ENCODE results near the gene CDK8.

Gene CDK8
- 14.9 to 24.7 (median 20.5) reads per million in 3 donors for total RNA-seq

DNA sequence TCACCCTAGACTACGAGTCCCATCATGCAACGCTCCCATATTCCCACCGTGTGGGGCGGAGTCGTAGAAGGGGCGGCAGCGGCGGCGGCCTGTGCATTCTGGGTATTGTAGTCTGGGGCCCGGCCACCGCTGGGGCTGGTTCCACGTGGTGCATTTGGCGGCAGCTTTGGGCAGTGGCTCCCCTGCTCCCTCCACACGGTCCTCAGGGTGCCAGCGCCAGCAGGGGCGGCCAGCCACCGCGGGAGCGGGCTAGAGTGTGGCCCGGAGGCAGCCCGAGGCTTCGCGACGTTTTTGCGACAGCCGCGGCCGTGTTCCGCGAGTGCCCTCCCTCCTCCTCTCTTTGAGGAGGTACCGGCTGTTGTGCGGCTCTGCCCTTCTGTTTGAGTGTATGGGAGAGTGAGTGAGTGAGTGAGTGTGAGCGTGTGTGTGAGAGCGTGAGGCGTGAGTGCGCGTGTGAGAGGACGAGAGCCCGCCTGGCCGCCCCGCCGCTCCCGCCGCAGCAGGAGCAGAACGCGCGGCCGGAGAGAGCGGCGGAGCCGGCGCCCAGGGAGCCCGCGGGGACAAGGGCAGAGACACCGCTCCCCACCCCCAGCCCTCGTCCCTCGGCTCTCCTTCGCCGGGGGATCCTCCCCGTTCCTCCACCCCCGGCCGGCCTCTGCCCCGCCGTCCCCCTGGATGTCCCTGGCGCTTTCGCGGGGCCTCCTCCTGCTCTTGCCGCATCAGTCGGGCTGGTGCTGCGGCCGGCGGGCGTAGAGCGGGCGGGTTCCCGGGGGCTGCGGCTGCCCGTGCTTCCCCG is at the start of gene CDK8:
Gene CDK8, plus strand, starts transcription at position 343 of the 796 bp plus-strand sequence. CDS start 513 bp downstream, outside the sequence.
- Histone ChIP-seq H3K4me3 (ENCODE audit: insufficient read depth, low read depth, low read length, poor library complexity, severe bottlenecking) (peak within 1 kb of the TSS; percentile 100), H3K9me3 (ENCODE audit: control insufficient read depth, low read length) (no peaks in the 10 kb centered on the region), H3K27ac (ENCODE audit: insufficient read depth, low read length, poor library complexity, severe bottlenecking) (peak within 1 kb of the TSS; percentile 83), H3K36me3 (ENCODE audit: control insufficient read depth, insufficient read depth, low read length) (no peaks in the 10 kb centered on the region), H3K27me3 (replicated peaks; ENCODE audit: control insufficient read depth, insufficient read depth, low read length, poor library complexity, severe bottlenecking) (no peaks in the 10 kb centered on the region), H3K4me1 (ENCODE audit: control insufficient read depth, insufficient read depth, low read length, poor library complexity, severe bottlenecking) (peaks cover 6% of the 10 kb centered on the region)
- DNase-seq: peak; percentile 71 to 86 (median 81)

DNA sequence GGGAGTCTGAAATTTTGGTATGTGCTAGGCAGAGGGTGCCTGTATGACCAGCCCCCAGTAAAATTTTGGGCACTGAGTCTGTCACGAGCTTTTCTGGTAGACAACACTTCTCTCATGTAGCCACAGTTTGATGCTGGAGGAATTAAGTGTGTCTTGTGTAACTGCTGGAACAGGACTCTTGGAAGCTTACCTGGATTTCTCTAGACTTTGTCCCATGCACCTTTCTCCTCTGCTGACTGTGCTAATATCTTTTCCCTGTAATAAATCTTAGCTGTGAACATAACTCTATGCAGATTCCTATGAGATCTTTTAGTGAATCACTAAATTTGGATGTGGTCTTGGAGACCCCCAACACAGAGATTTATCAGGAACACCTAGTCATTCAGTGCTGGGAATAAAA is 45.6 kb upstream of the CDK8 start:
- H3K9me3 ChIP-seq (ENCODE audit: control insufficient read depth, low read length): no peaks in the 10 kb centered on the region
- DNase-seq: no peak
- H3K27ac ChIP-seq (ENCODE audit: insufficient read depth, low read length, poor library complexity, severe bottlenecking): no peak overlapping the region
- H3K4me1 ChIP-seq (ENCODE audit: control insufficient read depth, insufficient read depth, low read length, poor library complexity, severe bottlenecking): no peaks in the 10 kb centered on the region
- H3K4me3 ChIP-seq (ENCODE audit: insufficient read depth, low read depth, low read length, poor library complexity, severe bottlenecking): no peak overlapping the region
- H3K27me3 ChIP-seq (replicated peaks; ENCODE audit: control insufficient read depth, insufficient read depth, low read length, poor library complexity, severe bottlenecking): no peaks in the 10 kb centered on the region
- H3K36me3 ChIP-seq (ENCODE audit: control insufficient read depth, insufficient read depth, low read length): peaks cover 35% of the 10 kb centered on the region

DNA sequence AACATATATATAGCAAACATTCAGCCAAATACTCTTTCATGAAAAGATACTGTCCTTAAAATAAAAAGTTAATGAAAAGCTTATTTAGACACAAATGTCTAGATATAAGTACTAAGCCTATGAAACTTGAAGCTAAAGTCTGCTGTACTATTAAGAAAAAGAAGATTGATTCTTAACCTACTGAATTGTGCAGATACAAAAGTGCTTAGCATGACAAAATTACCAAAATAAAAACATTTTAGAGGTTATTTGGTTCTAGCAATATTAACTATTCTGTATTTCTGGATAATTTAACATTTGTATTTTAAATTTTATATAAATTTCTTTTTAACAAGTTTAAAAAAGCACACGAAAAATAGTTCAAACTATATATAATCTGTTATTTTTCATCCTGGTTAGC is 40.6 kb upstream of the CDK8 start:
- Histone ChIP-seq H3K4me1 (ENCODE audit: control insufficient read depth, insufficient read depth, low read length, poor library complexity, severe bottlenecking) (no peaks in the 10 kb centered on the region), H3K27ac (ENCODE audit: insufficient read depth, low read length, poor library complexity, severe bottlenecking) (no peak overlapping the region), H3K9me3 (ENCODE audit: control insufficient read depth, low read length) (no peaks in the 10 kb centered on the region), H3K27me3 (replicated peaks; ENCODE audit: control insufficient read depth, insufficient read depth, low read length, poor library complexity, severe bottlenecking) (no peaks in the 10 kb centered on the region), H3K4me3 (ENCODE audit: insufficient read depth, low read depth, low read length, poor library complexity, severe bottlenecking) (no peak overlapping the region), H3K36me3 (ENCODE audit: control insufficient read depth, insufficient read depth, low read length) (peaks cover 67% of the 10 kb centered on the region)
- DNase-seq: no peak

DNA sequence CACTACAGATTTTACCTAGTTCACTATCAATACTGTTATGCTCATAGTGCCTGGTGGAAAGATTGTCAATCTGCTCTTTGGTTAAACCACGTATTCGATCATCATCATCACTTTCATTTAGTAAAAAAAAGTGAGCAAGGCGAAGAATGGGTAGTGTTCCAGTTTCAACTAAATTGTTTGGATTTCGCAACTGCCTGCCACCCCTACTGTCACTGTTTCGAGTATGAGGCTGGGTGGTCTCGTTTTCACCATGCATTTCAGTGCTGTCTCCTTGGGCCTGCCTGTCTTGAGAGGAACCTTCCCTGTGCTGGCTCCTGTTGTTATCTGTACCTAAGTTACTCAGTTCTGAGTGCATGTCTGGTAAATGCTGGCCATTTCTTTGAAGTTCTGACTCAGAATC is 39.9 kb upstream of the CDK8 start:
- H3K36me3 ChIP-seq (ENCODE audit: control insufficient read depth, insufficient read depth, low read length): peaks cover 62% of the 10 kb centered on the region
- H3K27ac ChIP-seq (ENCODE audit: insufficient read depth, low read length, poor library complexity, severe bottlenecking): no peak overlapping the region
- no peaks in the 10 kb centered on the region for H3K4me1 ChIP-seq (ENCODE audit: control insufficient read depth, insufficient read depth, low read length, poor library complexity, severe bottlenecking)
- DNase-seq: no peak
- no peaks in the 10 kb centered on the region for H3K9me3 ChIP-seq (ENCODE audit: control insufficient read depth, low read length)
- no peaks in the 10 kb centered on the region for H3K27me3 ChIP-seq (replicated peaks; ENCODE audit: control insufficient read depth, insufficient read depth, low read length, poor library complexity, severe bottlenecking)
- no peak overlapping the region for H3K4me3 ChIP-seq (ENCODE audit: insufficient read depth, low read depth, low read length, poor library complexity, severe bottlenecking)

DNA sequence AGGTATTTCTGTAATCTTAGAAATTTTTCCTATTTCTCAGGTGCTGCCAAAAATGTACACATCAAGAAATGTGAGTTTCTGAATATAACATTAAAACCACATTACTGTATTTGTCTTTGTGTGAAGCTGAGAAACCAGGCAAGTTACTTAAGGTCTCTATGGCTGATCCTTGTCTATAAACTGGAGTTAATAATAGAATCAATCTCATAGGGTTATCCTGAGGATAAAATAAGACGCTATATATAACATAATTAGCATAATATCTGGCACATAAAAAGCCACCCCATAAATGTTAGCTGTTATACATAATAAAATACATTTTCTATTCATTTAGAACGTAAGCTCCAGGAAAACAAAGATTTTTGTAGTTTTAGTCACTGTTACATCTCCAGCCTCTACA is 37.9 kb upstream of the CDK8 start:
- peaks cover 10% of the 10 kb centered on the region for H3K4me1 ChIP-seq (ENCODE audit: control insufficient read depth, insufficient read depth, low read length, poor library complexity, severe bottlenecking)
- no peak overlapping the region for H3K27ac ChIP-seq (ENCODE audit: insufficient read depth, low read length, poor library complexity, severe bottlenecking)
- no peak for DNase-seq
- H3K4me3 ChIP-seq (ENCODE audit: insufficient read depth, low read depth, low read length, poor library complexity, severe bottlenecking): no peak overlapping the region
- no peaks in the 10 kb centered on the region for H3K27me3 ChIP-seq (replicated peaks; ENCODE audit: control insufficient read depth, insufficient read depth, low read length, poor library complexity, severe bottlenecking)
- peaks cover 71% of the 10 kb centered on the region for H3K36me3 ChIP-seq (ENCODE audit: control insufficient read depth, insufficient read depth, low read length)
- H3K9me3 ChIP-seq (ENCODE audit: control insufficient read depth, low read length): no peaks in the 10 kb centered on the region

DNA sequence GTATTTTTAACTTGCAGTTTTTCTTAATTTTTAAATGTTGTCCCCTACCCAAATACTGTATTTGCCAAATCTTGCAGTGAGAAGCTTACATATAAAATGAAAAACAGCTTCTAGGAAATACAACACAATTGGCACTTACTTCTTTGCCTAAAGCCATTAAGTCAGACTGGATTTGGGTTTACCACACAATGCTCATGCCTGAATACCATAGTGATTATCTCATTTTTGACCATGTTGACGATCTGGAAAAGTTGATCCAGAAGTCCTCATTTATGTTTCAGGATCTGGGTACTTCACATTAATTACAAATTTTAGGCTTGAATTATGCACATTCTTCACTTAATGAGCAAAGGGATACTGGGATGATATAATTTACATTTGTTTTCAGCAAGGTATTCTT is 34.2 kb upstream of the CDK8 start:
- Histone ChIP-seq H3K4me1 (ENCODE audit: control insufficient read depth, insufficient read depth, low read length, poor library complexity, severe bottlenecking) (peaks cover 18% of the 10 kb centered on the region), H3K4me3 (ENCODE audit: insufficient read depth, low read depth, low read length, poor library complexity, severe bottlenecking) (no peak overlapping the region), H3K27ac (ENCODE audit: insufficient read depth, low read length, poor library complexity, severe bottlenecking) (no peak overlapping the region), H3K27me3 (replicated peaks; ENCODE audit: control insufficient read depth, insufficient read depth, low read length, poor library complexity, severe bottlenecking) (no peaks in the 10 kb centered on the region), H3K36me3 (ENCODE audit: control insufficient read depth, insufficient read depth, low read length) (peaks cover 45% of the 10 kb centered on the region), H3K9me3 (ENCODE audit: control insufficient read depth, low read length) (no peaks in the 10 kb centered on the region)
- no peak for DNase-seq

DNA sequence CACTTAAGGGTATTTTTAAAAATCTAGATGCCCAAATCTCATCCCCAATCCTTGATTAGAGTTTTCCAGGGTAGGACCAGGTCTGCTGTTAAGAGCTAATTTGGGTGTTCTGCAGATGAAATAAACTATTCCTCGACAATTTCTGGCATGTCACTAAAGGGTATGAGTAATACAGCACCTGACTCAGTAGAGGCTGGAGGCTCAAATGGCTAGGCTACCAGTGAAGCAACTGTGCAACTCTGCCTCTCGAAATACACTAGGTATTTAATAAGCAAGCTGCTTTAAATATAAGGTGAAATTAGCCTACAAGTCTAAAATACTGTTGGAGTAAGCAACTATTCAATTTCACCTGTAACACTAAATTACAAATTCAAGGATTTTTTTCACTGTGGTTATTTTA is 33.4 kb upstream of the CDK8 start:
- Histone ChIP-seq H3K4me3 (ENCODE audit: insufficient read depth, low read depth, low read length, poor library complexity, severe bottlenecking) (peak overlapping the region; percentile 28), H3K27ac (ENCODE audit: insufficient read depth, low read length, poor library complexity, severe bottlenecking) (peak overlapping the region; percentile 10)

DNA sequence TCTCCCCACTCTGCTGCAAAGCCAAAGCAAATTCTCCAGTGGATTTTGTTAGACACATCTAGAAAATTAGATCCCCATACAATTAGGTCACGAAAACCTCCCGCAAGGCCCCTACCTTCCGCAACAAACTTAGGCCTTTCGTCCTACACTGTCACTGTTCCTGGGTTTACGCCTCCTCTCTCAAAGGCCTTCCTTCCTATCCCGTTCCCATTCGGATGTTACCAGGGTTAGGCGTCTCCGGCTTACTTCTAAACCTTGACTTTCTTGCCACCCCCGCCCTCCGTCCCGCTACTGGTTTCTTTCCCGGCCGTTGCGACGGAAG is 32.6 kb upstream of the CDK8 start:
- peaks cover 18% of the 10 kb centered on the region for H3K4me1 ChIP-seq (ENCODE audit: control insufficient read depth, insufficient read depth, low read length, poor library complexity, severe bottlenecking)
- no peaks in the 10 kb centered on the region for H3K27me3 ChIP-seq (replicated peaks; ENCODE audit: control insufficient read depth, insufficient read depth, low read length, poor library complexity, severe bottlenecking)
- peaks cover 34% of the 10 kb centered on the region for H3K36me3 ChIP-seq (ENCODE audit: control insufficient read depth, insufficient read depth, low read length)
- no peak for DNase-seq
- peak overlapping the region; percentile 98 for H3K4me3 ChIP-seq (ENCODE audit: insufficient read depth, low read depth, low read length, poor library complexity, severe bottlenecking)
- no peaks in the 10 kb centered on the region for H3K9me3 ChIP-seq (ENCODE audit: control insufficient read depth, low read length)
- peak overlapping the region; percentile 97 for H3K27ac ChIP-seq (ENCODE audit: insufficient read depth, low read length, poor library complexity, severe bottlenecking)

More for the DNA sequence above, 33.4 kb upstream of the CDK8 start:
- H3K4me1 ChIP-seq (ENCODE audit: control insufficient read depth, insufficient read depth, low read length, poor library complexity, severe bottlenecking): peaks cover 18% of the 10 kb centered on the region
- DNase-seq: no peak
- no peaks in the 10 kb centered on the region for H3K27me3 ChIP-seq (replicated peaks; ENCODE audit: control insufficient read depth, insufficient read depth, low read length, poor library complexity, severe bottlenecking)
- no peaks in the 10 kb centered on the region for H3K9me3 ChIP-seq (ENCODE audit: control insufficient read depth, low read length)
- peaks cover 37% of the 10 kb centered on the region for H3K36me3 ChIP-seq (ENCODE audit: control insufficient read depth, insufficient read depth, low read length)

DNA sequence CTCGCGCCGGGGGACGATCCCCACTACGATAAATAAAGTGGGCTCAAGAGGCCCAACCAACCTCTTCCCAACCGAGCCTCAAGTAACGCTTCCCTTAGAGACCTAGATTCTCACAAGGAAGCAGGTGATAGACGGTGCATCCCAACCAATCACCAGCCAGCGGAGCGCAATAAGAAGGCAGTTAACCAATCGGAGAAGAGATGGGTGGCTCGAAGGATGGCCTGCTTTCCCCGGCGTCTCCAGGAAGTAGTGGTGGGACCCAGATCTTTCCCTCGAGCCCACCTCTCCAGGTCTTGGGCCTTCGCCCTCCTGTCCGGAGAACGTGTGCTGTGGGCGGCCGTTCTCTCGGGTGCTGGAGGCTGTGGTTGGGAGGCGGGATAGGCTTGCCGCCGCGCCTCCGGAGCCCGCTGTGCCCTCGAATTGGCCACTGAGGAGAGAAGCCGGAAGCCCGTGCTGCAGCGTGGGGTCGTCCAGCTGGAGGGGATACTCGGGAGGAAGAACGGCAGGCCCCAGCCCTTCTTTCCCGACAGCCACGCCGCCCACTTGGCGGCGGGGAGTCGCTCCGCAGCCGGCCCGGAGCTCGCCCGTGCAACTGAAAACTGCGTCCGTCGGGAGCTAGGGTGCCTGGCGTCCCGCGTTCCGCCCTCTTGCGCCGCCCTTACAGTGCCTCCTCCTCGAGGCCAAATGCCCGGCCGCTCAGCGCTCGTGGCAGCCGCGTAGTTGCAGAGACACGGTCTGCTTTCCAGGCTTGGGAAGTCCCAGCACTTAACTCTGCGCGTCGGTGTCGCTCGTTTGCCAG is 32.0 kb upstream of the CDK8 start, which contains the start of gene RNF6:
Gene RNF6, minus strand, starts transcription at position 594 of the 799 bp plus-strand sequence. CDS start 2,665 bp downstream, outside the sequence.
- Histone ChIP-seq H3K4me1 (ENCODE audit: control insufficient read depth, insufficient read depth, low read length, poor library complexity, severe bottlenecking) (peaks cover 18% of the 10 kb centered on the region), H3K36me3 (ENCODE audit: control insufficient read depth, insufficient read depth, low read length) (peaks cover 28% of the 10 kb centered on the region), H3K27me3 (replicated peaks; ENCODE audit: control insufficient read depth, insufficient read depth, low read length, poor library complexity, severe bottlenecking) (no peaks in the 10 kb centered on the region), H3K9me3 (ENCODE audit: control insufficient read depth, low read length) (no peaks in the 10 kb centered on the region), H3K4me3 (ENCODE audit: insufficient read depth, low read depth, low read length, poor library complexity, severe bottlenecking) (peak within 1 kb of the TSS; percentile 98), H3K27ac (ENCODE audit: insufficient read depth, low read length, poor library complexity, severe bottlenecking) (peak within 1 kb of the TSS; percentile 97)
- peak; percentile 76 to 86 (median 81) for DNase-seq

DNA sequence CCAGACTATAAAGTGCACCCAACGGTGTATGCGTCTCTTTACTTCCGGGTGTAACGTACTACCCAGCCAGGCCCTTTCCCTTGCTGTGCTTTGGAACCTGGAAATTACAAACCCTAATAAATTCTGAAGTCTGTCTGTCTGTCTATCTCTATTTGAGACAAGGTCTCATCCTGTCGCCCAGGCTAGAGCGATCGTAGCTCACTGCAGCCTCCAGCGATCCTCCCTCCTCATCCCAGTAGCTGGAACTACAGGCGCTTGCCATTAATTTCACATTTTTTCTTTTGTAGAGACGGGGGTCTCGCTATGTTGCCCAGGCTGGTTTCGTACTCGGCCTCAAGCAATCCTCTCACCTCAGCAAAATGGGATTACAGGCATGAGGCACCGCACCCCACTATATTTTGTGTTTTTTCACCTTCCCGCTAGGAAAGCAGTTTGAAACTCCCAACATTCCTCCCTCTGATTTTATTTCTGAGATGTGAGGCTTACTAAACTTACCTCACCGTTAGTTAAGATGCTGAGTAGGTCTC is 31.3 kb upstream of the CDK8 start:
- H3K4me1 ChIP-seq (ENCODE audit: control insufficient read depth, insufficient read depth, low read length, poor library complexity, severe bottlenecking): peaks cover 18% of the 10 kb centered on the region
- peaks cover 22% of the 10 kb centered on the region for H3K36me3 ChIP-seq (ENCODE audit: control insufficient read depth, insufficient read depth, low read length)

More for the DNA sequence above, 31.3 kb upstream of the CDK8 start:
- Histone ChIP-seq H3K9me3 (ENCODE audit: control insufficient read depth, low read length) (no peaks in the 10 kb centered on the region), H3K27me3 (replicated peaks; ENCODE audit: control insufficient read depth, insufficient read depth, low read length, poor library complexity, severe bottlenecking) (no peaks in the 10 kb centered on the region), H3K4me3 (ENCODE audit: insufficient read depth, low read depth, low read length, poor library complexity, severe bottlenecking) (peak overlapping the region; percentile 98), H3K27ac (ENCODE audit: insufficient read depth, low read length, poor library complexity, severe bottlenecking) (peak overlapping the region; percentile 97)
- DNase-seq: no peak
